ENCODE measurements around the gene KPNA6. TPM values are rescaled to one million over a fixed set of nuclear protein-coding genes. Genes with fewer than 3 reads are reported as not detected.
"Not testable (repeated sequence)": the region's sequence is repeated elsewhere in the genome, so short reads cannot be mapped to it uniquely, and the experiment has no call there.

Gene KPNA6
- total RNA-seq, 1 experiment from 2014 or later = 33.8 TPM

DNA sequence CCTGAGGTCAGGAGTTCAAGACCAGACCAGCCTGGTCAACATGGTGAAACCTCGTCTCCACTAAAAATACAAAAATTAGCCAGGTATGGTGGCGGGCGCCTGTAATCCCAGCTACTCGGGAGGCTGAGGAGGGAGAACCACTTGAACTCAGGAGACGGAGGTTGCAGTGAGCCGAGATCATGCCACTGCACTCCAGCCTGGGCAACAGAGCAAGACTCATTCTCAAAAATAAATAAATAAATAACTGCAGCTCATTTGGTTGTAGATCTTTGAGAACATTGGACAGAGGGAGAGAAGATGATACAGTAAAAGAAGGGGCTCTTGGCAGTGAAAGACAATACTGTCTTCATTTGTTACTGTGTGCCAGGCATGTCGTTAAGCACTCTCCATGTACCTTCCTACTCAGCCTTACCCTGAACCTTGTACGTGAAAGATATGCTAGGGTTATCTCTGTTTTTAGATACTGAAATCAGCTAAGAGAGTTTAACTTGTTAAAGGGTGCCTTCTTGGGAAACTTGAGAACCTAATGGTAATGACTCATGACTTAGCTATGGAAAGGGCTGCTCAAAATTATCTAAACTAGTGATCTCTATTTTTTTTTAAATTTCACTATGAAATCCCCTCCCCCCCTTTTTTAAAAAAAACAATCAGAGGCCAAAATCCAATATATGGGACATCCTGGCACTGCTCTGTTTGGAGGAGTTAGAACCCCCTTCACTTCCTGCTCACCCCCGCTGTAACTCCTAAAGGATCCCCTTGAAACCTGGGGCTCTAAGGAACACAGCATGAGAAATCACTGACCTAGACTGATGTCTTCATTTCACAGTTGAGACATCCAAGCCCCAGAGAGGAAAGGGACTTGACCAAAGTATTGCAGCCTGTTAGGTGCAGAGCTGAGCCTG is 6.8 kb upstream of the KPNA6 start:
- DNase-seq (ENCODE audit: low spot score) = no peak

DNA sequence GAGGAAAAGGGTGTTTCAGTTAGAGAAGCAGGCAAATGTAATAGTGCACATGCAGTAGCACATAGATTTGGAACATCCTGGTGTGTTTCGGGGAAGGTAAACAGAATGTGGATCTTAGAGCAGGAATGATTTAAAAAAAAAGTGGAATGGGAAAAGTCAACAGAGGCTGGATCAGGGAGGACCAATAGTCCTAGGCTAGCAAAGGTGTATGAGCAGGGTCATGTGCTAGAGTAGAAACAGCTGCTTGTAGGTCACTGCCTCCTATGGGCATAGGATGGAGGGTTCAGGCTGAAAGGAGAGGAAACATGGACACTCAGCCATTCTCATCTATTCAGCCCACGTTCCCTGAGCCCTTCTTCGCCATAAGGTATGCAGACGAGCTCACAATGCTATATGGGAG is 3.7 kb upstream of the KPNA6 start:
- DNase-seq (ENCODE audit: low spot score) = no peak

- DNase-seq (ENCODE audit: low spot score) = no peak
These were observed 2.5 kb upstream of the KPNA6 start for GRCh38 chr1:32105338-32105737.

- no peak for DNase-seq (ENCODE audit: low spot score)
These were observed 1.1 kb upstream of the KPNA6 start for GRCh38 chr1:32106663-32107275.

DNA sequence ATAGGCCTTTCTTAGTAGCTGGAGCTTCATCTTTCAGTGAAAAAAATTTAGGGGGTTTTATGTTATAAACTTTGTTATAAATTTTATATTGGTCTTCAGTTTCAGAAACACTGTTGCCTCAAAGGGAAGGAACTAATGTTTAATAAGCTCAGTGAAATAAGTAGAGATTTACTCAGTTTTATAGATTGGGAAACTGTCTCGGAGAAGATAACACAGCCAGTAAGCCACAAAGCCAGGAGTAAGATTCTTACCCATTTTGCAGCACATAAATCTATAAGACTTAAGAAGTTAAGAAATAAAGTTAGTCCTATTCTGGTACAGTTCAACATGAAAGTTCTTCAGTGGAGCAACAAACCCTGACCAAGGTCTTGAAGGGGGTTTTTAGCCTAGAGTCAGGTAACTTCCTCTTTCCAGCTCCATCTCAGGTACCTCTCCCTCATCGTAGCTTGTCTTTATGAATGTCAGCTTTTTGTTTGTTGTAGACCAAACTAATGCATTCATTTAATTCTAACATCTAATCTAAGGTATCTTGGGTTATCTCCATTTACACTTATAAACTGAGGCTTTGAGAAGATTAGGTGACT is 3.3 kb downstream of the KPNA6 start:
- DNase-seq (ENCODE audit: low spot score) = no peak

GRCh38 chr1:32111789-32112188 is 3.9 kb downstream of the KPNA6 start:
- DNase-seq (ENCODE audit: low spot score) = no peak

DNA sequence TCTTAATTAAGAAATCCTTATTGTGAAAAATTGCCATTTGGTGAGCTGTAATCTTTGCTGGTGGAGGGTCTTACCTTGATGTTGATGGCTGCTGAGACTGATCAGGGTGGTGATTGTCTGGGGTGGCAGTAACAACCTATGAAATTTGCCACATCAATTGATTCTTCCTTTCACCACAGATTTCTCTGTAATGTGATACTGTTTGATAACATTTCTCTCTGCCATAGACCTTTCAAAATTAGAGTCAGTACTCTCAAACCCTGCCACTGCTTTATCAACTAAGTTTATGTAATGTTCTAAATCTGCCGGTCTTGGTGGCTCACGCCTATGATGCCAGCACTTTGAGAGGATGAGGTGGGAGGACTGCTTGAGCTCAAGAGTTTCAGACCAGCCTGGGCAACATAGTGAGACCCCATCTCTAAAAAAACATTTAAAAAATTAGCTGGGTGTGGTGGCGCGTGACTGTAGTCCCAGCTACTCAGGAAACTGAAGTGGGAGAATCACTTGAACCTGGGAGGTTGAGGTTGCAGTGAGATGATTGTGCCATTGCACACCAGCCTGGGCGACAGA is 5.0 kb downstream of the KPNA6 start:
- DNase-seq (ENCODE audit: low spot score) = no peak

DNA sequence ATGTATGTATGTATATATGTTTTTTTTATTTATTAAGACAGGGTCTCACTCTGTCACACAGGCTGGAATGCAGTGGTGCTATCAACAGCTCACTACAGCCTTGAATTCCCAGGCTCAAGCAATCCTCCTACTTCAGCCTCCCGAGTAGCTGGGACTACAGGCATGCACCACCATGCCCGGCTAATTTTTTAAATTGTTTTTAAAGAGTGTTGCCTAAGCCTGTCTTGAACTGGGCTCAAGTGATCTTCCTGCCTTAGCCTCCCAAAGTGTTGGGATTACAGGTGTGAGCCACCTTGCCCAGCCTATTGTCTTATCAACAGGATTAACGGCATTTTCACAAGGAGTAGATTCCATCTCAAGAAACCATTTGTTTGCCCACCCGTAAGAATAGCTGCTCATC is 5.6 kb downstream of the KPNA6 start:
- not testable (repeated sequence) for DNase-seq (ENCODE audit: low spot score)

GRCh38 chr1:32114420-32114819 is 6.6 kb downstream of the KPNA6 start:
- DNase-seq (ENCODE audit: low spot score) = no peak

GRCh38 chr1:32115496-32115895 is 7.6 kb downstream of the KPNA6 start:
- no peak for DNase-seq (ENCODE audit: low spot score)

- DNase-seq (ENCODE audit: low spot score) = no peak
These were observed 8.7 kb downstream of the KPNA6 start for GRCh38 chr1:32116531-32116930.

- DNase-seq (ENCODE audit: low spot score) = no peak
These were observed 14.3 kb downstream of the KPNA6 start for GRCh38 chr1:32122151-32122550.

GRCh38 chr1:32123361-32123760 is 15.5 kb downstream of the KPNA6 start:
- DNase-seq (ENCODE audit: low spot score) = not testable (repeated sequence)

DNA sequence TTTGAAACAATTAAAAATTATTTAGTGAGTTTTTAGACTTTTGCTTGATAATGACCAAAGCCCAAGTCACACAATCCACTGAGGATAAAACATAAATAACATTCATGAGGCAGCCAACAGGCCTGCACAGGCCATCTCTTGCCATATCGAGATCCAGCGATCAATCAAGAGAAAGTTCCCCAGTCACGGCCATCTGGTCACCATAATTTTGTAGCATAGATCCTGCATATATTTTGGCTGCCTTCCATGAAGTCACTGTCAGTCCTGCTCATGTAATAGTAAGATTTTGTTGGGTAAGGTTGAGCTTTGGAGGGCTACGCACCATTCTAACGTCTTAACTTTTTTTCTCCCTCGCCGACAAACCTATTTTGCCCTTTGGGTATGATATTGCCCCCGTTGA is 17.5 kb downstream of the KPNA6 start:
- no peak for DNase-seq (ENCODE audit: low spot score)

- no peak for DNase-seq (ENCODE audit: low spot score)
These were observed 18.9 kb downstream of the KPNA6 start for GRCh38 chr1:32126770-32127169.

- no peak for DNase-seq (ENCODE audit: low spot score)
These were observed 19.7 kb downstream of the KPNA6 start for GRCh38 chr1:32127409-32128198.

DNA sequence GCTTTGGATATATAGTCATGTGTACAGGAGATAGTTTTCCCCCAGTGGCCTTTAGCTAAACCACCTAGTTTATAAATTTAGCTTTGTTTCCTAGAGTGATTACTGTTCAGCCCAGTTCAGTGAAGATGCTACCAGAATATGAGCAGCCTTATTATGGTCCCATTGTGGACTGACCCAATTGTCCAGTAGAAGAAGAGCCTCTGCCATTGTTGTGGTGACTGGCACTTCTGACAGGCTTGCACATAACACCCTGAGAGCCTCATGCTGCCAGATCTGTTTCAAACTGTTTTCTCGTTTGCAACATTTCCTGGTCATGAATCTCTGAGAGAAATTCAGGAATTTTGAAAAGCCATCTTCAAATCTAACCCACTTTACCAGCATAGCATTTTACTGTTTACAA is 20.6 kb downstream of the KPNA6 start:
- DNase-seq (ENCODE audit: low spot score) = no peak

DNA sequence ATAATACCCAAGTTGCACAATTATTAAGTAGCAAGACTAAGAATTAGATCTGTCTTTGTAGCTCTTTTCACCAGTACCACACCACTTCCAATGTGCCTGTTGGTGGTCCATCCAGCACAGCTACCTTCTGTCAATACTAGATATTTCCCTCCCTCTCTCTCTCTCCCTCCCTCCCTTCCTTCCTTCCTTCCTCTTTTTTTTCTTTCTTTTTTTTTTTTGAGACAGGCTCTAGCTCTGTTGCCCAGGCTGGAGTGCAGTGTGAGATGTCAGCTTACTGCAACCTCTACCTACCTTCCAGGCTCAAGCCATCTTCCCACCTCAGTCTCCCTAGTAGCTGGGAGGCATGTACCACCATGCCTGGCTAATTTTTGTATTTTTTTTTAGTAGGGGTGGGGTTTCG is 21.1 kb downstream of the KPNA6 start:
- no peak for DNase-seq (ENCODE audit: low spot score)

- not testable (repeated sequence) for DNase-seq (ENCODE audit: low spot score)
These were observed 26.1 kb downstream of the KPNA6 start for GRCh38 chr1:32133950-32134280.

DNA sequence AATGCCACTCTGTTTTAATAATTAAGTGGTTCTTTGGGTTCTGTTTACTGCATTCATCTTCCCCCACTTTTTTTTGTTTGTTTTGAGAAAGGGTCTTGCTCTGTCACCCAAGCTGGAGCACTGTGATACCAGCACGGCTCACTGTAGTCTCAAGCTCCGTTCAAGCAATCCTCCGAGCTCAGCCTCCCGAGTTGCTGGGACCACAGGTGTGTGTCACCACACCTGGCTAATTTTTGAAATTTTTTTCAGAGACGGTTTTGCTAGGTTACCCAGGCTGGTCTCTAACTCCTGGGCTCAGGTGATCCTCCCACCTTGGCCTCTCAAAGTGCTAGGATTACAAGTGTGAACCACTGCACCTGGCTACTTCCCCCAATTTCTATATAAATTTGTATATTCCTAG is 29.3 kb downstream of the KPNA6 start:
- no peak for DNase-seq (ENCODE audit: low spot score)

GRCh38 chr1:32138965-32139364 is 31.1 kb downstream of the KPNA6 start:
- DNase-seq (ENCODE audit: low spot score) = no peak
